Retina (tissue), 1 donor: ENCODE data around the gene SOX13.

ENCODE experiments used
- DNase-seq: peaks from one replicate; pipeline ENCODE4 v3.0.0-alpha.2; 2016

Gene SOX13

DNA sequence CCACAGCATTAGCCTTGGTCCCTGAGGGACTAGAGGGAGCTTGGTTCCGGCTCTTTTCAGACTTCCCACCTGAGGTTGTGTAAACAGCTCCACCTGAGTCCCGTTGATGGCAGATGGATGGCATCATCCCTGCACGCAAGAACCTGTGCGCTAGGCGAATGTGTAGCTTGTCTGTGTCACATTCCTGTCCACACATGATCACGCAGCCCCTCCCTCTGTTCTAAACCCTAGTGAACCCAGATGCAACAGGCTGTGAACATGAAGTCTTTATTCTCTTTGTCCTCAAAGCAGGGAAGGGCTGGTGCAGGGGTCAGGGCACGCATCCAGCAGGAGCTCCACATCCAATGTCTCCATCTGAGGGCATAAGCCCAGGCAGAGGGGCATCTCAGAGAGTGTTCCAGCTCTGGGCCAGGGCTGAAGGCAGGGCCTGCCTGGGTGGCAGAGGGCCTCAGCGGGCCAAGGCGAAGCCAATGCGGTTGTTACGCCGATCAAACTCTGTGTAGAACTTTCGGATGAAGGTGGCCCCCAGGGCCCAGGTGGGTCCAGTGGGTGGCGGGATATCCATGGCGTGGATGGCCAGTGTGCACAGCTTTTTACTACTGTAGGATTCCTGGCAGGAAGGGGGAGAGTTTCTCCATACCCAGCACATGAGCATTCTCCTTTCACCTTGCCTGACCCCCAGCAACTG, 81.8 kb downstream of the SOX13 start:
- no peak for DNase-seq

DNA sequence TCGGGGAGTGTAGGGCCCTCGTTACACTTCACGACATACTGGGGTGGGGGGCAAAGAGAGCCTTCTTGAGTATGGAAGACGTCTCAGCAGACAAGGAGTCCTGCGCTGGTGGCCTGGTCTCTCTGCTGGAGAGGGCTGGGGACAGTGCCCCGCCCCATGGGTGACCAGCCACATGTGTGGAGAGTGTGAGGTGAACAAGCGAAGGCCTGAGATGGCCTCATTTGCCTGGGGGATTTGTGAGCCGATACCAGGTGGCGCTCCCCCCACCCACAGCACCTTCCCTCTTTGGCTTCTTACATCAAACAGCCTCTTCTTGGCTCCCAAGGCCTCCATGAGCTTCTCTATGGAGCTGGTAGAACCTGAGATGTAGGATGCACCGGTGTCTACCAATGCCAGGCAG, 83.0 kb downstream of the SOX13 start:
- no peak for DNase-seq

DNA sequence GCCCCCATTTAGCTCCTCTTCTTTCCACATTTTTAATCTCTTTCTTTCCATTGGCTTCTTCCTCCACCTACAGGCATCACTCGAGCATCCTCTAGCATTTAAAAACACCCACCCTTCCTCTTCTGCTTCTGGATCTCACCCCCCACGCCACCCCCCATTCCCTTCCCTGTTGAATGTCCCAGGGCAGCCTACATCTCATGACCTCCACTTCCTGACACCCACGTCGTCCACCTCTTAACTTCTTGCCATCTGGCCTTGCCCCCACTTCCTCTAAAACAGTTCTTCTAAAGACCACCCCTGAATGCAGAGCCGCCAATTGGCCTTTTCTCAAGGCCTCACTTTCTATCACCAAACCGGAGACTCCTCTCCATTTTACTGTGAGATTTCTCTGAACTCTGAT, 85.0 kb downstream of the SOX13 start:
- DNase-seq = no peak

DNA sequence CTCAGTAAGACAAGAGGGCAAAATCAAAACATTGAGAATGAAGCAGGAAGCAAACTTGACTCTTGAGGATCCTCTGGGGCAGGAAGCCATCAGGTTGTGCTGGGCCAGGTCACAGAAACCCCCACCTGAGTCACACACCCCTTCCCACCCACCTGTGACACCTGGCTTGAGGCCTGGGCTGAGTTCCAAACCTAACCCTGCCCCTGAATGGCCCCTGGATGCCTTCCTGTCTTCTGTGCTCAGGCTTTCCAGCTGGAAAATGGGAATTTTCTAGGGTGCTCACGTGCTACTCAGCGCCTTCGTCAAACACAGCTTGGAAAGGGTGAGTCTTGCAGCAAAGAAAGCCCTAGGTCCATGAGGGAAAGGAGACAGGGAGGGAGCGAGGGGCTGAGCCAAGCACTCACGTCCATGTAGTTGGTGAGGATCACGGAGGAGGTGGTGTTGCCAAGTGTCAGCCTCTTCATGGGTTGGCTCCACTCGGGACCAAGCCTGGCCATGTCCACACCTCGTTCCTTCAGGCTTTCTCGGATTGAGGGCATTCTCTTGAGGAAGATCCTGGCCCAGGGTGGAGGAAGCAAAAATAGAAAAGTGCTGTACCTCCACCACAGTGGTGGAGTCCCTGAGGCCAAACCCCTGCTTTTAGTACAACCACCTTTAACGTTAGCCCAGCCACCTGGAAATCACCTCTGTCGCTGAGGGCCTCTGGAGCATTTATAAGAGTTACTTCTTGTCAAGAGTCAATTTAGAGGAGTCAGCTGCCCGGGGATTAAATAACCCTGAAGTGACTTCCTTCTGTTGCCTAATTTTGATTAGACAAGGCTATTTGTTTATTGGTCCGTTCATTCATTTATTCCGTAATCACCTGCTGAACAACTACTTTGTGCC, 88.9 kb downstream of the SOX13 start:
- DNase-seq = peak; percentile 28

DNA sequence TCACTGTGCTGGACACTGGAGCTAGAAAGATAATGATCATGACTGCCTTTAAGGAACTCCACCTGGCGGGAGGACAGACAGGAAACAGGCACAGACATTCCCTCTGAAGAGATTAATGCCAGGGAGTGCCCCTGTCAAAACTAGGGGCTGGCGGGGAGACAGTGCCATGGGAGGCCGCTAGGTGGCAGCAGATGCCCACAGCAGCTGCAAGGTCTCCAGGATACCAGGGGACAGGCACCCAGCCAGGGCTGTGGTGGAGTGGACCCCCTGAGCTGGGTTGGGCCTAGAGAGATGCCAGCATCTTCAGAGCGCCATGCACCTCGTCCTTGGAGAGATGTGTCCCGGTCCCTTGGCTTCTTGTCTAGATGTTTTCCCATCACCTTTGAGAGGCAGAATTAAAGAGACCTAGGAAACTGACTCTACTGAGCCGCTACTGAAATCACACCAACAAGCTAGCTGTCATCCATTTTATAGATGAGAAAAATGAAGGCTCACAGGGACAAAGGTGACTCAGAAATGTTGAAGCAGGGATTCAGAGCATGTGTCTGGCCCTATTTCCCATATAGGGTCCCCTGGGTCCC, 89.7 kb downstream of the SOX13 start:
- DNase-seq = peak; percentile 89

DNA sequence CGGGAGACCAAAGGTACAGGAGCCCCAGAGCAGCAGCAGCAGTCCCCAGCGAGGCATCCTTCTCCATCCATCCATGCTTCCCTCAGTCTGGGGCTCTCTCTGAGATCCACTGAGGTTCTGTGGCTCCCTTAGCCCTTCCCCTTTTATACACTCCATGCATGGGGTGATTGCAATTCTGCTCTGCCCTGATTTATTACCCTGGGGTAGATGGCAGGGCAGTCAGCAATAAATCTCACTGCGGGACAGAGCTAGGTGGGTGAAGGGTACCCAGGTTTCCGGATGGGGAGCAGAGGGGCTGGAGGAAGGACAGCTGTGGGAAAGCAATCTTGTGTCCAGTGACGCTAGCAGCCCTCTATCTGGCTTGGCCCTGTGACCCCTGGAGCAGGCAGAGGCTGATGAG, 93.3 kb downstream of the SOX13 start, which contains the start of gene REN:
Gene REN (minus strand): TSS at position 119 of the 400 bp plus-strand sequence. CDS start 44 bp downstream, at position 75.
- no peak for DNase-seq

DNA sequence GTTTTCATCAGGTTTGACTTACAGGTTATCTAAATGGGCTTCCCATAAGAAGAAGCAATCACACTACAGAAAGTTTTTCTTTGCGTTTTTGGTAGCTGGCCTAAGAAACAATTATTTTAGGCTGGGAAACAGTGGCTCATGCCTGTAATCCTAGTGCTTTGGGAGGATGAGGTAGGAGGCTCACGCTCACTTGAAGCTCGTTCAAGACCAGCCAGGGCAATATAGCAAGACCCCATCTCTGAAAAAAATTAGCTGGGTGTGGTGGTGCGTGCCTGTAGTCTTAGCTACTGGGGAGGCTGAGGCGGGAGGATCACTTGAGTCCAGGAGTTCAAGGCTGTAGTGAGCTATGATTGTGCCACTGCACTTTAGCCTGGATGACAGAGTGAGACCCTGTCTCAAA, 94.8 kb downstream of the SOX13 start:
- DNase-seq = no peak

DNA sequence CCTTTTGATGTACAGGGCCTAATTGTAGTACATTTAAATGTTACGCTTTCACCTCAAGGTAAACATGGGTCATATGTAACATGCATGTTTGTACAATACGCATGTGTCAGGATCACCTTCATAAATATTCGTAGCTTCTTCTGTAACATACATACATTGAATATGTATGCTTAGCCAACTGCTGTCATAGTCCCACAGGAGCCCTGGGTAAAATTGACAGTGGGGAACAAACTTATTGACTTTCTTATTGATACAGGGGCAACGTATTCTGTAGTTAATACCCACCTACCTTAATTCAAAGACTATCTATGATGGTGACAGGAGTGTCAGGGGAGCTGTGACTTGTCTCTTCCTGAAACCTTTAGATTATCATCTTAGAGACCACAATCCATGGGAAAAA, 96.9 kb downstream of the SOX13 start:
- no peak for DNase-seq

DNA sequence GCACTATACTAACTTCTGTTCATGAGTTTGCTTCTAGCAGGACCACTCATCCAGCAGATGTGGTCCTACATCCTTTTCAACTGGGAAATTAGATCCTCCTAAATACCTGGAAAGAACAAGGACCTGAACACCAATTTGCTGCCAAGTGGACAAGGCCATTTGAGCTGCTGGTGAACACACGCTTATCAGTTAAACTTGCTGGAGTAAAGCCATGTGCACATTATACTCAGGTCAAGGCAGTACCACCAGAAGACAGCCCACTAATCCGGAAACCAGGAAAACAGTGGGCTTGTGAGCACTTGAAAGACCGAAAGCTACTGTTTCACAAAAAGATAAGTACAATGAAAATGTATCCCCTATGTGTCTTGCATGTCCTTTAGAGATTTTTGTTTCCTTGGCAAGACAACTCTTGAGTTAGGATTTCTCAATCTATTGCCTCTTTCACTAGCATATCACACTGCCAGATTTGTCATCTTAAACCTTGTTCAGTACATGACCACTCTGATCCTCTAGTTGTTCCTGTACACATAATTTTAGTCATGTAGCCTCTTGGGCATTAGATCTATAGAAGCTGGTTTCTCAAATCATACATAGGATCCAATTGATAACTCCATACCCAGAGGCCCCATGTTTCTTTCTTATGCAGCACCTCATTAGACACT, 97.7 kb downstream of the SOX13 start:
- DNase-seq = no peak

DNA sequence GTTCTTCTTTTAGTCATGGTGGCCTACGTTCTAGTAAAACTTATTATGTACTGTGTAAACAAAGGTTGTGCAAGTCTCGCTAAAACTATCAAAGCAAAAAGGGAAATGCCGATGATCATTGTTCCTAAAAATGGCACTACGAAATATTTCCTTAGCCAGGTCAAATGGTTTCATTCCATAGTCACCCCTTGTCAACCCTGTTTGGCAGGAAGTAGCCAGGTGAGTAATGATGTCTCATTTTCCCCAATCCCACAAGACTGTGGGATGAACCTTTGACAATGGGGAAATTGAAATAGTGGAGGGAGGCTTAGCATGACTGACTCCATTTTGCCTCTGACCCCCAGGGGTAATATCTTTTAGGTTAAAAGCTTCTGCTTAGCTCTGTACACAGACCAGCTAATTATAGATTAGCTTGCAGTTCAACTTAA, 98.8 kb downstream of the SOX13 start:
- no peak for DNase-seq

DNA sequence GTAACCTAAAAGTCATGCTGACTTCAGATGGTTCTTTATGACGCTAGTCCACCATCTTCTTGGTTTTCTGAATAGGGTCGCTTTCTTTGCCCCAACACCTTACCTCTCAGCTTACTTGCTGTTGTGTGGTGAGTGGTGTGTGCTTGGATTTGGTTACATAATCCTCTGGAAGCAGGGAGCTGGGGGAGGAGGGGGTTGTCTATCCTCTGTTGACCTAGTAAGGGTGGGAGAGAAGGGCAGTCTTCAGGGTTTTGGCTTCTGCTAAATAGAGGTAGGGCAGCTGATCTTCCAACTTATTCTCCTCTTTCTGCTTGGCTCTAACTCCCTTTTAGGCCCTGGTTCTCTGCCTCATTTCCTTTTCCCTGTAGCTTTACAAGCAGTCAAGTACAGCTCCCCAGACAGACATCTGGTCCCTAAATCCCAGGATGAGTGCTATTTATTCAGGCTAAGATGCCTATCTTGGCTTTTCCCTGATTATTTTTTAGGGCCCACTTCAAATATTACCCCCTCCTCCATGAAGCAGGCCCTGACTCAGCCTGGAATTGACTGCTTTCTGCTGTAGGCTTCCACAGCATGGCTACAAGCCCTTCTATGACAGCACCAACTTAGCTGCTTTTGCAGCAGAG, 99.6 kb downstream of the SOX13 start:
- no peak for DNase-seq

DNA sequence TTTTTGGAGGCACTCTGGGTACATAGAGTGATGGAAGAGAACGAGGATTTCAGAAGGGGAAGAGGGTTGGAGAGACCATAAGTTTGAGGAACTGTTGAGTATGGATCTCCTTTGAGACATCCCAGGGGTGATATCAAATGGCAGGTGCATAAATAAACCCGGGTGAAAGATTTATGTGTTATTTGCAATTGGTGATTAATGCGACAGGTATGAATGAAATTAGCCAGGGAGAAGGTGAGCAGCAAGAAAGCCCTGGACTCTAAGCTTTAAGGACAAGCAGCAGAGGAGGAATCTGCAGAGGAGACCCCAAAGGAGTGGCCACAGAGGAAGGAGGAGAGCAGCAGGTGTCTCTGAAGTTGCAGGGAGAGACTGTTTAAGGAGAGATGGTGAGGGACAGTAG, 102.0 kb downstream of the SOX13 start:
- DNase-seq = no peak

DNA sequence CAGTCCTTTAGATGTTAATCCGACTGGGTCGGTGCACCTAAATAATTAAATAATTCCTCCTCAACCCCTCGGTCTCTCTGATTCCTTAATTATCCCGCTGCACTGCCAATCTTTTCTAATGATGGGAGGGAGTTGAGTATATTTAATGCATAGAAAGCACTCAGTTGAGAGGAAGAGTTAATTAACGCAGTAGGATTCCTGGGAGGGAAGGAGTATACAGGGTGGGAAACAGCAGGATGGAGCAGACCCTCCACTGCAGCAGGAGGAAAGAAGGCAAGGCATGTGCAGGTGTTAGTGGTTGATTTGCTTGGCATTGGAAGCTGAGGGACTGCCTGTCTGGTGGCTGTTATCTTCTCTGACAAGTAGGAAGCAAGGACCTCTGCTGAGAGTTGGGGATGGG, 103.1 kb downstream of the SOX13 start:
- peak; percentile 28 for DNase-seq

DNA sequence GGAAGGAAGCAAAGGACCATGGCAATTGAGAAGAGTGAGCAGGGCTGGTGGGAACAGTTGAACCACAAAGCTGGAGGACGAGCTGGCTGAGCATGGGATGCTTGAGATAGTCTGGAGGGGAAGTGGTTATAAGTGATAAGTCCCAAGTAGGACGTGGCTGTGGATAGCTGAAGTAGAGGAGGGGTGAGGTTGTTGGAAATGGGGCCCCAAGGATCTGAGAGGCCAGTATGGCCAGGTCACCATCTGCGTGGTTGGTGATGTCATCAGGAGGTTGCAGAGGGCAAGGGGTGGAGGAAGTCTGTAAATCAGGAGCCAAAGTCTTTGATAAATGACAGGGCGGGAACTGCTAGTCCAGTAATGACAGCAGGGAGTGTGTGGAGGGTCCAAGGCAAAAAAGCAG, 104.2 kb downstream of the SOX13 start:
- DNase-seq = no peak
